Superior temporal gyrus (tissue), 1 donor: ENCODE results near the gene DDOST.
A peak's percentile ranks its signal among the peaks of the same experiment; 100 is the strongest.

Experiments used
- DNase-seq: peaks from one replicate; pipeline ENCODE4 v3.0.0-alpha.2; 2016; ENCODE audit errors: extremely low spot score

The DDOST gene

DNA sequence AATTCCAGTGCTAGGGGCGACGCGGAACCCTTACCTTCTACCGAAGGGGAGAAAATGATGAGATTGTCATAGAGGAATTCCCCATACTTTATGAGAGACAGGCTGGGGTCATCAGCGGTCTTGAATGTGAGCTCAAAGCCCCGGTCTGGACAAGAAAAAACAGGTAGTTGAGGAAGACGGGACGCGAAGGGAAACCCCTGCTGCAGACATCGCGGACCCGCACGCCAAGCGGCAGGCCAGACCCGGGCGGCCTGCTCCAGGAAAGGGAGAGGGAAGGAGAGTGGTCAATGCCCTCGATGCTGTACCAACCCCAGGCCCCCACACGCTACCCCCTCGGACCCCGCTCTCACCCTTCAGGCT, 342 bp downstream of the DDOST start:
- DNase-seq = no peak

DNA sequence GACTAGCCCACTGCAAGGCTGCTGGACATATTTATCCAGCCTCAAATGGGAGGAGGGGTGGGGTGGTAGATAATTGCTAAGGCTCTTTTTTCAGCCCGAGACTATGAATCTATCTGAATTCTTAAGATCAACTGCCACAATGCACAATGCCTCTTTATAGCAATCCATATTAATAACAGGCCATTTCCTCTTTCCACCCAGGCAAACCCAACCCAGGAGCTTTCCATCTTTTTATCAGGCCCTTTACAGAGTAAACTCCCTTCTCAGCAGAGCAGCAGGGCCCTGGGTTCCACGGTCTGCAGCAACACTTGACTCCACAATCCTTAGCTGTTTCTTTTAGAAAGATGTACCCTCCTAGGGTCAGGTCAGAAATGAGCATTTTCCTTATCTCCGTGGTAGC, 806 bp downstream of the DDOST start:
- DNase-seq = no peak

DNA sequence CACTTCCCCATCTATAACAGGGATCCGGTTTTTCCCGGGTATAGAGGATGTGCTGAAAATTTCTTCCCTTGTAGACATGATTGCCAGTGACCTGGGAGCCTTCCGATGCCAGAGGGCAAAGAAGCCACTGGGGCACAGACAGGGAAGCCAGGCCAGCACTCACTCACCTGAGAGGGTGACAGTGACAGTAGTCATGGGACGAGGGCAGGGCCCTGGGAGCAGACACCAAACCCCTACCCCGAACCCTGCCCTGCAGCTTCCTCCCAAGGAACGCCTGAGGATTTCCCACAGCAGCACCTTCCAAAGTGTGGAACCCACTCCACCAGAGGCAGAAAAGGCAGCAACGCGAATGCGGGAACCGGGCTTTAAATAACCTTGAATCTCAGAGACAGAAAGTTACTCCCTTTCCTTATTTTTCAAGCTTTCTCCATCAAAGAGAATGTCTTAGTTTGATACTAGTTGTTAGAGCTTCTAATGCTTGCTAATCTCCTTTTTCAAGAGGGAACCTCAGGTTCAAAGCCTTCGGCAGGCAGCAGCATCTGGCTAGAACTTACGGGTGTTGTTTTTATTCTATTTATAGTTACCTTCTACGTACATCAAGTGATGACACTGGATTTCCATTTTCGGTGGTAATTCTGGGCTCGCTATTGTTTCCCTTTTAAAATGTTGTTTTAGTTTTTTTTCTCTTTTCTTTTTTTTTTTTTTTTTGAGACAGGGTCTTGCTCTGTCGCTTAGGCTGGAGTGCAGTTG, 2.8 kb downstream of the DDOST start:
- DNase-seq = no peak

DNA sequence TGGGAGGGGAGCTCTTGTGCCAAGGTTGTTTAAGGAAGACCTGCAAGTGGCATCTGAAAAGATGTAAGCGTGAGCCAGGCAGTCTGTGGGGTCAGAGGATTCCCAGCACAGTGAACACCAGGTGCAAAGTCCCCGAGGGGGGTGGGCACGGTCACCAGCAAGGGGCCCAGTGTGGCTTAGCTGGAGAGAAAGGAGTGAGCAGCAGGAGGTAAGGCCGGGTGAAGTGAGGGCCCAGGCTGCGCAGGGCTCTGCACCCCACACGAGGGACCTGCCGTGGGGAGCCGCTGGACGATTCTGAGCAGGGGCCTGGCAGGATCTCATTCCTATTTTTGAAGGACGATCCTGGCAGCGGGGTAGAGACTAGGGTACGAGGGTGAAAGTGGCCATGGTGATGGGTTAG, 4.1 kb downstream of the DDOST start:
- no peak for DNase-seq

DNA sequence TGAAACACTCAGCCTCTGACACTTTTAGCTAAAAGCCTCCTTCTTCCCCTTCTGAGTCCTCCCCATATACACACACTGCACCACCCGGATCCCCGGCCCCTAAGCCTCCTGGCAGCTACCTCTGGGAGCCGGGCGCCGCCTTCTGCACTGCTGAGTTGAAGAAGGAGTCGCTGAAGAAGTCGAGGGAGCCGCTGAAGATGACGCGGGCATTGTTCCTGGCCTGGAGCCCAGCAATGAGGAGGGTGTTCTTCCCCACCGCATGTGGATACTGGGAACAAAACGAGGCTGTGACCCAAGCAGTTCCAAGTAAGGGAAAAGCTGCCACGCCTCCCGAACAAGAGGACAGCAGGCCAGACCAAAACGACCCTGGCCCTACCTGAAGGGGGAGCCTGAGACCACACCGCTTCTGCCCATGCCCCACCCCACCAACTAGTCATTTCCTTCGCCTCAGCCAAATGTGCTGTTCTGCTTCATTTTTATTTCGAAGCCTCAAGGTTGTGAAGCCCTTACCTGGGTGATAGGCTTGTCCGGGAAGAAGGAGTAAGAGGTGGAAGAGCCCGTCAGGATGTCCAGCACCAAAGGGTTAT, 7.0 kb downstream of the DDOST start:
- peak; percentile 45 for DNase-seq

DNA sequence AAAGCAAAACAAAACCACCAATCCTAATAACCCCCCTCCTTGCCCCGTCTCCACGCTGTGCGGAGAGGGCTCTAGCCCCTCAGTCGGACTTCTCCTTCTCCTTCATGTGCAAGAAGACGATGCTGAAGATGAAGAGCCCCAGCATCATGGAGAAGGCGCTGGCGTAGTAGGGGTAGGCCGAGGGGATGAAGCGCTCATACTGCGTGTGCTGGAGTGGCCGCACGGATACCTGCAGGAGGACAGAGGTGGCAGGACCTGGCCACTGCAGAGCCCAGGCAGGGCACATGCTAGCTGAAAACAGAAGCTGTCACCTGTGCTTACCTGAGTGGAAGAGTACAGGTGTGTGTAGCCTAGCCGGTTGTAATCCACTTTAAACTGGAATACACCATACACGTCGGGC, 8.9 kb downstream of the DDOST start:
- no peak for DNase-seq

DNA sequence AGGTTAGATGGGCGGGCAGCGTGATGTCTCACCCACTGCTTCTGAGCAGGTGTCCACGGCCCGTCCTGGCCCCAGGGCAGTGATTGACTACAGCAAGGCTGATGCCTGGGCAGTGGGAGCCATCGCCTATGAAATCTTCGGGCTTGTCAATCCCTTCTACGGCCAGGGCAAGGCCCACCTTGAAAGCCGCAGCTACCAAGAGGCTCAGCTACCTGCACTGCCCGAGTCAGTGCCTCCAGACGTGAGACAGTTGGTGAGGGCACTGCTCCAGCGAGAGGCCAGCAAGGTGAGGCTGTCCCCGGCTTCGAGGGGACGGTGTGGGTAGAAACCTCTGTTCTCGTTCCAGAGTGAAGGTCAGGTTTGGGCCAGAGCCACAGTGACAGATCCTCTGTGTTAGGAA, 12.2 kb downstream of the DDOST start:
- DNase-seq = no peak

DNA sequence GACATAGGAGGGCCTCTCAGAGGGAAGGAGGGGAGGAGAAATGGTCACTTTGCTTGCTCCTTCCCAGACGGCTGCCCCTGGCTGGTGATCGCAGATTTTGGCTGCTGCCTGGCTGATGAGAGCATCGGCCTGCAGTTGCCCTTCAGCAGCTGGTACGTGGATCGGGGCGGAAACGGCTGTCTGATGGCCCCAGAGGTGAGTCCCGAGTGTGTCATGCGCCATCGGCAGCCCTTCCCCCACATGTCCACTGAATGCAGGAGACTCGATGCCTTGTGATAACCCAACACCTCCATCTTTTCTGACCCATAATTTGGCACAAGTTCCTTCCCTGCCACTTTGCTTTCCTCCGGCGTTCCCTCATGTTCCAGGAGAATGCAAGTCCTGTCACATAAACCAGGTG, 12.7 kb downstream of the DDOST start:
- DNase-seq = no peak

DNA sequence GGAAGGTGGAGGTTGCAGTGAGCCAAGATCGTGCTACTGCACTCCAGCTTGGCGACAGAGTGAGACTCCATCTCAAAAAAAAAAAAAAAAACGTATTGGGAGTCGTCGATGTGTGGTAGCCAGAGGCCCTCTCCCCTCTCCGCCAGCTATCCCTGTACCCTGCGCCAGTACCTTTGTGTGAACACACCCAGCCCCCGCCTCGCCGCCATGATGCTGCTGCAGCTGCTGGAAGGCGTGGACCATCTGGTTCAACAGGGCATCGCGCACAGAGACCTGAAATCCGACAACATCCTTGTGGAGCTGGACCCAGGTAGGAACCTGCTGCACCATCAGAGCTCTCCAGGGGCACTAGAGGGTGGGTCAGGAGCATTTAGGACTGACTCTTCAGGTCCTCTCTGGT, 15.8 kb downstream of the DDOST start:
- DNase-seq = no peak

DNA sequence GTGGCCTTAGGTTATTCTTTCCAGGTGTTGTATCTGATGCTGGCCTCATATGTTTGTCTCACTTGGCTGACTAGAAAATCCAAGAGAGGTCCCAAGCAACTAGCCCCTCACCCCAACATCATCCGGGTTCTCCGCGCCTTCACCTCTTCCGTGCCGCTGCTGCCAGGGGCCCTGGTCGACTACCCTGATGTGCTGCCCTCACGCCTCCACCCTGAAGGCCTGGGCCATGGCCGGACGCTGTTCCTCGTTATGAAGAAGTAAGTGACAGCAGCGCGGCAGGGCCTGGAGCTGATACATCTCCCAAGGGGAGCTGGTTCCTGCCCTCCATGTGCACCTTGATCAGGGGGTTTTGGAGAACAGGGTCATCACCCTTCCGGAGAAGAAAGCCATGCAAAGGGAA, 16.8 kb downstream of the DDOST start:
- no peak for DNase-seq

DNA sequence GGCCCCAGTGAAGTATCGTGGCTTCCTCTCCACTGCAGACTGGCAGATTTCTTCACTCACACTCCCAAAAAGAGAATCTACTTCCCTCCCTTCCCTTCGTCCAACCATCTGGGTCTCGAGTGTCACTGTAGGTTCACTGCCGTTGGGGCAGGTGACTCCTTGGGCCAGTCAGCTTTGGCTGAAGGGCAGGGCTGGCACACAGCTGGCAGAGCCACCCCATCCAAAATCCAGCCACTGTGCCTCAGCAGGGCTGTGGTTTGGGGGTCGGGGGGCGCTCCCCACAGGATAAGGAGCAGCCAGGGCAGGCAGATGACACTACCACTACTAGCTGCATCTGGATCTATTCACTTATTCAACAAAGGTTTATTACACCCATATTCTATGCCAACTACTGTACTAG, 18.1 kb downstream of the DDOST start:
- no peak for DNase-seq

DNA sequence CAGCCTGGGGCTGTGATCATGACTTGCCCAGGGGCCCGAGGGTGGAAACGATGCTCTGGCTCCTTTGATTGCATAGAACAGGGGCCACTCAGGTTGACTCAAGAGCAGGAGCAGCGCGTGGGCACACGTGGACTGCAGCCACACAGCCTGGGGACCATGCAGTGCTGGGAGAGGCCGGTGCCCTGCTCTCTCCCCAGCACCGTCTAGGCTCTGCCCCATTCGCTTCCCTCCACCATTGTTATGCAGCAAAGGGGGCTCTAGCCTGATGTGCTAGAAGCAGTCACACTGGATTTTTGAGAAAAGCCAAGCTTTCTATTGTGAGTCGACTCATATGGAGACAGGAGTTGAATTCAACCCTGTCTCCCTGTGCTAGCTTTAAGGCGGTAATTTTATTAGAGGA, 19.2 kb downstream of the DDOST start:
- DNase-seq = no peak

DNA sequence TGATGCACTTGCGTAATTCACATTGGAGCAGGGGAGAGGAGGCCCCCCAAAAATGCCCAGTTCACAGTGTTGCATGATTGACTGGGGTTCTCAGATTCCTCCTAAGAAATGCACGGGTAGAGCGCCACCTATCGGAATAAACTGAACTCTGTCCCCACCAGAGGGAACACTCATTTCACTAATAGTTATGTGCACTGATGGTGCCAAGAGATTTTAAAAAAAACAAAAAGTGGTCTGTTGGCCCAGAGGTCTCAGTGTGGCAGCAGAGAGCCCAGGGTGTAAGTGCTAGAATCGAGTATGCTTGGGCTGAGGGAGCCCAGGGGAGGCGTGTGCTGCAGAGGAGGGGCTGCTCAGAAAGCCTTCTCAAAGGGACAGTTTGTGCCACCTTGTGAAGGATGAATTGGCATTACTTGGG, 21.0 kb downstream of the DDOST start:
- peak; percentile 79 for DNase-seq

DNA sequence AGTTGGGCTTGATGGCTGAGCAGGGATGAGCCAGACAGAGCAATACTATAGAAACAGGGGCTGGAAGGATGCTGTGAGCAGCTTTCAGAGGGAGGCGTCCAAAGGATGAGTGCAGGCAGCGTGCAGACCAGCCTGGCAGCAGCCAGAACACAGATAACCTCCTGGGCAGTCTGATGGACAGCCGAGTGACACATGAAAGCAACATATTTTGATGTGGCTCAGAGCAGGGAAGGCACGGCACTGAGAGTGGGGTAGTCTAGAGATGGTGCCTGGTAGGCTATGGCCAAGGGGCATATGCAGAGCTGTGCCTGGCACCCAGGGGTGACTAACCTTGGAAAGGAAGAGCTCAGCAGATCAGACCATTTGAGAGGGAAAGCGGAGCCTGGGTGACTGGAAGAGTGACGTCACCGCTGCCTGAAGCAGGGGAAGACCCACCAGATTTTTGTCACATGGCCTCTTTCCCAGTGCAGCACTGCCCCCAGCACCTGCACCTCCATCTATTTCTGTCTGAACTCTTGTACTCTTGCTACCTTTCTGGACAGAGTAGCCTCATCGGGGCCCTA, 24.3 kb downstream of the DDOST start:
- DNase-seq = no peak

DNA sequence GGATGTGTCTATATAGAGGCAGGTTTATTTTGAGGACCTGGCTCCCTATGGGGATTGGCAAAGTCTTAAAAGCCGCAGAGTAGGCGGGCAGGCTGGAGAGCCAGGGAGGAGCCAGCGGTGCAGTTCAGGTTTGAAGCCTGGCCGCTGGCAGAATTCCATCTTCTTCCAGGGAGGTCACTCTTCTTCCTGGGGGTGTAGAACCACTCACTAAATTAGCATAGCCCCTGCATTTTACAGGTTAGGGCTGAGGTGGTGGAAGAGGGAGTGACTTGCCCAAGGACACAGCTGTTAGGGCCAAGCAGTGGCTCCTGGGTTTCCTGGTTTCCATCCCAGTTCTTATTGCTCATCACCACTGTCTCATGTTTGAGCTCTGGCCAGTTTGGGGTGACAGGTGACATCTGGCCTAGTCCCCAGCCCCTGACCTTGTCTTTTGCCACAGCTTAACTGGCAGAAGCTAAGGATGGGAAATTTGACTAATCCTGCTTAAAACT, 26.5 kb downstream of the DDOST start:
- DNase-seq = no peak

DNA sequence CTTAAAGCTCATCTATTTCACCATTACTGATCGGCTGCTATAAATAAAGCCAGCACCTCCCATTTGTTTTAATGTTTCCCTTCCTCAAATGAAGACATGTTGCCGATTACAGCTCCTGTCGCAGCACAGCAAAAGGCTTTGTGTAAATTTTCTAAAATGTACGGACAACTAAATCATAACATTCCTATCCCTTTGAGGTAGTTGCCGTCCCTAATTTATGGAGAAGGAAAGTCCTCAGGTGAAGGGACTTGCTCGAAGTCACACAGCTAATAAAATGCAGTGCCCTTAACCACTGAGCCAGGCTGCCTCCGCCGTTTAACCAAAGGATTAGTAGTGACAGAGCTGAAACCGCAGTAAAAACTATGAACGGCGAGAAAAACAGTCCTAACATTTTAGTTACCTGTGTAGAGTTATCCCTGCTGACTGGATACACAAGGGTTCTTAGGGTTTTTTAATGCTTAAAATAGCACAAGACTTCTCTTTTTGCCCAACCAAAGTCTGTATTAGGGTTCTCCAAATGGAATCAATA, 27.0 kb downstream of the DDOST start:
- peak; percentile 44 for DNase-seq

DNA sequence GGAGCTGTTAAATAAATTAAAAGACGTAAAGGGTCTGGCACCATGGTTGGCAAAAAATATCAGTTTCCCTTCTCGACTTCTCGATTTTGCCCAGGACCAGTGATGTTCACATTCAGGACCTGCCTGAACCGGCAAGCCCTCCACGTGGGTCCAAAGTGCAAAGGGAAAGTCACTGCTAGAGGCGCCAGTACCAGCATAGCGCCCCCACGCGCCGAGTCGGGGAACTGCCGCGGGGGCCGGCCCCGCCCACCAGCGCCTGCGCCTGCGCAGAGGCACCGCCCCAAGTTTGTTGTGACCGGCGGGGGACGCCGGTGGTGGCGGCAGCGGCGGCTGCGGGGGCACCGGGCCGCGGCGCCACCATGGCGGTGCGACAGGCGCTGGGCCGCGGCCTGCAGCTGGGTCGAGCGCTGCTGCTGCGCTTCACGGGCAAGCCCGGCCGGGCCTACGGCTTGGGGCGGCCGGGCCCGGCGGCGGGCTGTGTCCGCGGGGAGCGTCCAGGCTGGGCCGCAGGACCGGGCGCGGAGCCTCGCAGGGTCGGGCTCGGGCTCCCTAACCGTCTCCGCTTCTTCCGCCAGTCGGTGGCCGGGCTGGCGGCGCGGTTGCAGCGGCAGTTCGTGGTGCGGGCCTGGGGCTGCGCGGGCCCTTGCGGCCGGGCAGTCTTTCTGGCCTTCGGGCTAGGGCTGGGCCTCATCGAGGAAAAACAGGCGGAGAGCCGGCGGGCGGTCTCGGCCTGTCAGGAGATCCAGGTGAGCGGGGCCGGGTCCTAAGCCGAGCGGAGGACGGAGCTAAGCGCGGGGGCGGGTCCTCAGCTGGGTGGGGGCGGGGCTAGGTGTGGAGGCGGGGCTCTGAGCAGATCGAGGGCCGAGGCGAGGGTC, 27.7 kb downstream of the DDOST start, which contains the start of gene PINK1:
Gene PINK1, plus strand, starts transcription at position 269 of the 875 bp plus-strand sequence. Its CDS starts 91 bp downstream, at position 360.
- DNase-seq = peak; percentile 82

DNA sequence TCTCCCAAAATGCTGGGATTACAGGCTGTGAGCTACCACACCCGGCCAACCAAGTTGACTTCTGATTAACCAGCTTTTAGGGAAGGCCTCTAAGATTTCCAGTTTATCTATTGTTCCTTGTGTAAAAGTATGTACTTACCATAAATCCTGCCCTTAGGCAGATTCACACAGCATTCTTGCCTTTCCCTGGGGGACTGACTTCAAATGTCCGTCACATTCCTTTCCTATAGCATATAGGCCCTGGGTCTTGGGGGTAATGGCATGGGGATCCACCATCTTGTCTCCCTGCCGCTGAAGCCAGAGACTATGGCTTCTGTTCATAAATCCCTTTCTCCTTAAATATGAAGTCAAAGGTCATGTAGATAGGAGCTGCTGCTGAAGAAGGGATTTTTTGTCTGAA, 28.8 kb downstream of the DDOST start:
- DNase-seq = no peak

DNA sequence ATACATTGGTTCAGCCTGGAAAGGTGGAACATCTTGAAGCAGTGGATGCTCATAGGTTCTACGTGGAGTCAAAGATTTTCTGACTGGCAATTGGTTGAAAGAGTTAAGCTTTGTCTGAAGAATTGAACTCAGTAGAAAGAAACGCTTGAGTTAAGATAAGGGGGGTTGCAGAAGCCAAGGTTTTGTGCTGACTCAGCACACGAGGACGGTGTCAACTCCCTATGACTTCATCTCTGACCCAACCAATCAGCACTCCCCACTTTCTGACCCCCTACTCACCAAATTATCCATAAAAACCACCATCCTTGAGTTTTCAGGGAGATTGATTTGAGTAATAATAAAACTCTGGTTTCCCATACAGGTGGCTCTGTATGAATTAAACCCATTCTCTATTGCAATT, 30.4 kb downstream of the DDOST start:
- no peak for DNase-seq

DNA sequence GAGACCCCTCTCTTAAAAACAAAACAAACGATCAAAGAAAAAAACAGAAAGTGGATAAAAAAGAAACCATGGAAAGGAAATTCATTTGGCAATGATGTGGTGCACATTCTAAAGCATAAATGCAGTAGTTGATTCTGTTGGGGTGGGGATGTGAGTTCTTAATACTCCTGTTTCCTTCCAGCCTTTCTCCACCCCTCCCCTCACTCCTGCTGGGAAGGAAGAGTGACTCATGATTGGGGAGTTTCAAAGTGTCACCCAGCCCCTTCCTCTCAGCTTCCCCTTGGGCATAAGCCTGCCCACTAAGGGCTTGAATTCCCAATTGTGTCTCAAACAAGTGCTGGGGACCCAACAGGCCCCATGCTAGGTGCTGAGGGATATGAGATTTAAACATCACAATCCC, 34.6 kb downstream of the DDOST start:
- no peak for DNase-seq

DNA sequence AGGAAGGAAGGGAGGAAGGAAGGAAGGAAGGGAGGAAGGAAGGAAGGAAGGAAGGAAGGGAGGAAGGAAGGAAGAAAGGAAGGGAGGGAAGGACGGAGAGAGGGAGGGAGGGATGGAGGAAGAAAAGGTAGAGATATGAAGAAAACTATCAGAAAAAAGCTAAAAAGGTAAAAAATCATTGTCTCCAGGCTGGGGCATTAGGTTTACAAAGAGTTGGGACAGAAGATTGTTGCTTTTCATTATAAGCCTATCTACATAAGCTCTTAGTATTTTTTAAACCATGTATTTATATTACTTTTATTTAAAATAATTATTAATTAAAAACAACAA, 35.1 kb downstream of the DDOST start:
- DNase-seq = no peak
